ENCODE measurements around the gene HNF1B.

HNF1B gene

GRCh38 chr17:37657202-37657601, 87.7 kb downstream of the HNF1B start:
- H3K9me3 ChIP-seq (ENCODE audit: control insufficient read depth, insufficient read depth, low read length): no peaks in the 10 kb centered on the region
- H3K27ac ChIP-seq (ENCODE audit: low read length): no peak overlapping the region
- WGBS (ENCODE audit: insufficient coverage, insufficient read length): no CpG with 5 or more reads among the region's 1 CpG
- no peaks in the 10 kb centered on the region for H3K27me3 ChIP-seq (ENCODE audit: control insufficient read depth, insufficient read depth, low read length)
- DNase-seq (ENCODE audit: low read depth, low spot score): no peak
- no peaks in the 10 kb centered on the region for H3K4me1 ChIP-seq (ENCODE audit: control insufficient read depth, insufficient read depth, low read length)
- no peaks in the 10 kb centered on the region; the same call in 1 of the 2 replicates for H3K36me3 ChIP-seq (ENCODE audit: control insufficient read depth, insufficient read depth, low read length)
- H3K4me3 ChIP-seq (ENCODE audit: low read length): no peak overlapping the region

GRCh38 chr17:37651849-37652248, 93.0 kb downstream of the HNF1B start:
- H3K9me3 ChIP-seq (ENCODE audit: control insufficient read depth, insufficient read depth, low read length): no peaks in the 10 kb centered on the region
- H3K27me3 ChIP-seq (ENCODE audit: control insufficient read depth, insufficient read depth, low read length): no peaks in the 10 kb centered on the region
- DNase-seq (ENCODE audit: low read depth, low spot score): no peak
- no peak overlapping the region for H3K27ac ChIP-seq (ENCODE audit: low read length)
- H3K36me3 ChIP-seq (ENCODE audit: control insufficient read depth, insufficient read depth, low read length): no peaks in the 10 kb centered on the region
- no peak overlapping the region for H3K4me3 ChIP-seq (ENCODE audit: low read length)
- no peaks in the 10 kb centered on the region for H3K4me1 ChIP-seq (ENCODE audit: control insufficient read depth, insufficient read depth, low read length)
- no CpG with 5 or more reads among the region's 2 CpGs for WGBS (ENCODE audit: insufficient coverage, insufficient read length)

- no peaks in the 10 kb centered on the region for H3K36me3 ChIP-seq (ENCODE audit: control insufficient read depth, insufficient read depth, low read length)
- no peak overlapping the region for H3K27ac ChIP-seq (ENCODE audit: low read length)
- H3K4me3 ChIP-seq (ENCODE audit: low read length): no peak overlapping the region
- WGBS (ENCODE audit: insufficient coverage, insufficient read length): no CpG with 5 or more reads among the region's 6 CpGs
- H3K9me3 ChIP-seq (ENCODE audit: control insufficient read depth, insufficient read depth, low read length): no peaks in the 10 kb centered on the region
- DNase-seq (ENCODE audit: low read depth, low spot score): peak; percentile 27
- no peaks in the 10 kb centered on the region for H3K4me1 ChIP-seq (ENCODE audit: control insufficient read depth, insufficient read depth, low read length)
- H3K27me3 ChIP-seq (ENCODE audit: control insufficient read depth, insufficient read depth, low read length): no peaks in the 10 kb centered on the region
Measured at GRCh38 chr17:37650419-37651003, 94.3 kb downstream of the HNF1B start.

GRCh38 chr17:37648555-37648954, 96.3 kb downstream of the HNF1B start:
- DNase-seq (ENCODE audit: low read depth, low spot score): no peak
- no peaks in the 10 kb centered on the region for H3K9me3 ChIP-seq (ENCODE audit: control insufficient read depth, insufficient read depth, low read length)
- H3K27ac ChIP-seq (ENCODE audit: low read length): no peak overlapping the region
- no CpG with 5 or more reads among the region's 2 CpGs for WGBS (ENCODE audit: insufficient coverage, insufficient read length)
- no peaks in the 10 kb centered on the region for H3K36me3 ChIP-seq (ENCODE audit: control insufficient read depth, insufficient read depth, low read length)
- no peaks in the 10 kb centered on the region for H3K4me1 ChIP-seq (ENCODE audit: control insufficient read depth, insufficient read depth, low read length)
- no peak overlapping the region for H3K4me3 ChIP-seq (ENCODE audit: low read length)
- H3K27me3 ChIP-seq (ENCODE audit: control insufficient read depth, insufficient read depth, low read length): no peaks in the 10 kb centered on the region

- DNase-seq (ENCODE audit: low read depth, low spot score): no peak
- Histone ChIP-seq H3K4me1 (ENCODE audit: control insufficient read depth, insufficient read depth, low read length) (no peaks in the 10 kb centered on the region), H3K27ac (ENCODE audit: low read length) (no peak overlapping the region), H3K27me3 (ENCODE audit: control insufficient read depth, insufficient read depth, low read length) (no peaks in the 10 kb centered on the region), H3K36me3 (ENCODE audit: control insufficient read depth, insufficient read depth, low read length) (no peaks in the 10 kb centered on the region), H3K4me3 (ENCODE audit: low read length) (no peak overlapping the region), H3K9me3 (ENCODE audit: control insufficient read depth, insufficient read depth, low read length) (no peaks in the 10 kb centered on the region)
- WGBS (ENCODE audit: insufficient coverage, insufficient read length): no CpG with 5 or more reads among the region's 1 CpG
Measured at GRCh38 chr17:37647856-37648255, 97.0 kb downstream of the HNF1B start.

- DNase-seq (ENCODE audit: low read depth, low spot score): no peak
- Histone ChIP-seq H3K27me3 (ENCODE audit: control insufficient read depth, insufficient read depth, low read length) (no peaks in the 10 kb centered on the region), H3K4me3 (ENCODE audit: low read length) (no peak overlapping the region), H3K27ac (ENCODE audit: low read length) (no peak overlapping the region), H3K9me3 (ENCODE audit: control insufficient read depth, insufficient read depth, low read length) (no peaks in the 10 kb centered on the region), H3K36me3 (ENCODE audit: control insufficient read depth, insufficient read depth, low read length) (peaks cover 3% of the 10 kb centered on the region; the same call in 1 of the 2 replicates), H3K4me1 (ENCODE audit: control insufficient read depth, insufficient read depth, low read length) (no peaks in the 10 kb centered on the region)
- no CpG with 5 or more reads among the region's 3 CpGs for WGBS (ENCODE audit: insufficient coverage, insufficient read length)
Measured at GRCh38 chr17:37643869-37644268, 101.0 kb downstream of the HNF1B start.

- H3K27me3 ChIP-seq (ENCODE audit: control insufficient read depth, insufficient read depth, low read length): no peaks in the 10 kb centered on the region
- no CpG with 5 or more reads among the region's 43 CpGs for WGBS (ENCODE audit: insufficient coverage, insufficient read length)
- peaks cover 3% of the 10 kb centered on the region; the same call in 1 of the 2 replicates for H3K36me3 ChIP-seq (ENCODE audit: control insufficient read depth, insufficient read depth, low read length)
- no peak within 1 kb of the TSS for H3K27ac ChIP-seq (ENCODE audit: low read length)
- H3K9me3 ChIP-seq (ENCODE audit: control insufficient read depth, insufficient read depth, low read length): no peaks in the 10 kb centered on the region
- DNase-seq (ENCODE audit: low read depth, low spot score): peak; percentile 60
- no peaks in the 10 kb centered on the region for H3K4me1 ChIP-seq (ENCODE audit: control insufficient read depth, insufficient read depth, low read length)
- peak within 1 kb of the TSS; percentile 96 for H3K4me3 ChIP-seq (ENCODE audit: low read length)
Measured at GRCh38 chr17:37643118-37643766, 101.6 kb downstream of the HNF1B start, which contains the start of gene DDX52. Gene DDX52, minus strand, starts transcription at chr17:37643446. Its CDS starts 26 bp downstream, at chr17:37643420.

GRCh38 chr17:37642681-37643080, 102.2 kb downstream of the HNF1B start:
- H3K9me3 ChIP-seq (ENCODE audit: control insufficient read depth, insufficient read depth, low read length): no peaks in the 10 kb centered on the region
- no peak overlapping the region for H3K27ac ChIP-seq (ENCODE audit: low read length)
- H3K27me3 ChIP-seq (ENCODE audit: control insufficient read depth, insufficient read depth, low read length): no peaks in the 10 kb centered on the region
- peak overlapping the region; percentile 96; the same call in 1 of the 2 replicates for H3K4me3 ChIP-seq (ENCODE audit: low read length)
- H3K4me1 ChIP-seq (ENCODE audit: control insufficient read depth, insufficient read depth, low read length): no peaks in the 10 kb centered on the region
- no peak for DNase-seq (ENCODE audit: low read depth, low spot score)
- no CpG with 5 or more reads among the region's 7 CpGs for WGBS (ENCODE audit: insufficient coverage, insufficient read length)
- peaks cover 3% of the 10 kb centered on the region; the same call in 1 of the 2 replicates for H3K36me3 ChIP-seq (ENCODE audit: control insufficient read depth, insufficient read depth, low read length)

- no peaks in the 10 kb centered on the region for H3K27me3 ChIP-seq (ENCODE audit: control insufficient read depth, insufficient read depth, low read length)
- no peaks in the 10 kb centered on the region for H3K9me3 ChIP-seq (ENCODE audit: control insufficient read depth, insufficient read depth, low read length)
- no peaks in the 10 kb centered on the region for H3K4me1 ChIP-seq (ENCODE audit: control insufficient read depth, insufficient read depth, low read length)
- no peak for DNase-seq (ENCODE audit: low read depth, low spot score)
- H3K36me3 ChIP-seq (ENCODE audit: control insufficient read depth, insufficient read depth, low read length): peaks cover 3% of the 10 kb centered on the region; the same call in 1 of the 2 replicates
- no peak overlapping the region for H3K4me3 ChIP-seq (ENCODE audit: low read length)
- no peak overlapping the region for H3K27ac ChIP-seq (ENCODE audit: low read length)
Measured at GRCh38 chr17:37640015-37640414, 104.8 kb downstream of the HNF1B start.

GRCh38 chr17:37637956-37638355, 106.9 kb downstream of the HNF1B start:
- no peaks in the 10 kb centered on the region for H3K27me3 ChIP-seq (ENCODE audit: control insufficient read depth, insufficient read depth, low read length)
- H3K27ac ChIP-seq (ENCODE audit: low read length): no peak overlapping the region
- H3K36me3 ChIP-seq (ENCODE audit: control insufficient read depth, insufficient read depth, low read length): peaks cover 3% of the 10 kb centered on the region; the same call in 1 of the 2 replicates
- no peaks in the 10 kb centered on the region for H3K4me1 ChIP-seq (ENCODE audit: control insufficient read depth, insufficient read depth, low read length)
- no peak for DNase-seq (ENCODE audit: low read depth, low spot score)
- H3K4me3 ChIP-seq (ENCODE audit: low read length): no peak overlapping the region
- no peaks in the 10 kb centered on the region for H3K9me3 ChIP-seq (ENCODE audit: control insufficient read depth, insufficient read depth, low read length)
